Spleen (tissue), 13 donors: Measurements from ENCODE around the gene SIGLEC9. TPM values are rescaled to one million over a fixed set of nuclear protein-coding genes. Genes with fewer than 3 reads are reported as not detected.

ENCODE experiments used
- DNase-seq: peaks from one replicate; pipeline ENCODE4 v3.0.0-alpha.2; 2020
- H3K27ac ChIP-seq, 8 donors: fragments of 200-600 bp; sonication (generic) in 7 of 8; 1 replicate in 4 of 8; 2 replicates in 4 of 8; pipeline versions ENCODE4 v1.5.0 to v1.8.0; 2016 to 2021; ENCODE audit warnings: inconsistent platforms in 4 of 8, mild to moderate bottlenecking in 4 of 8, moderate library complexity in 1 of 8
- H3K27me3 ChIP-seq, 7 donors: fragments of 200-600 bp; sonication (generic) in 6 of 7; replicated peaks in 1 of 7; 1 replicate in 4 of 7; 2 replicates in 3 of 7; pipeline versions ENCODE4 v1.5.0 to v1.8.0; 2016 to 2021; ENCODE audit warnings: inconsistent platforms in 3 of 7, mild to moderate bottlenecking in 1 of 7
- H3K36me3 ChIP-seq, 6 donors: fragments of 200-600 bp; sonication (generic) in 5 of 6; 1 replicate in 4 of 6; 2 replicates in 2 of 6; pipeline versions ENCODE4 v1.5.0 to v1.8.0; 2016 to 2021; ENCODE audit warnings: inconsistent platforms in 2 of 6
- H3K4me1 ChIP-seq, 6 donors: fragments of 200-600 bp; sonication (generic) in 5 of 6; 1 replicate in 3 of 6; 2 replicates in 3 of 6; pipeline versions ENCODE4 v1.5.0 to v1.8.0; 2016 to 2021; ENCODE audit warnings: inconsistent platforms in 3 of 6
- H3K4me3 ChIP-seq, 8 donors: fragments of 200-600 bp; sonication (generic) in 7 of 8; 1 replicate in 4 of 8; 2 replicates in 4 of 8; pipeline versions ENCODE4 v1.5.0 to v1.8.0; 2016 to 2021; ENCODE audit warnings: inconsistent platforms in 4 of 8, mild to moderate bottlenecking in 4 of 8, moderate library complexity in 2 of 8
- H3K9me3 ChIP-seq, 8 donors: fragments of 200-600 bp; sonication (generic) in 7 of 8; 1 replicate in 4 of 8; 2 replicates in 4 of 8; pipeline versions ENCODE4 v1.5.0 to v1.8.0; 2016 to 2021; ENCODE audit warnings: inconsistent platforms in 4 of 8
- CTCF ChIP-seq, 11 experiments: fragments of 200-600 bp in 7 of 11; fragments of 450-650 bp in 4 of 11; sonication (generic) in 4 of 11; IDR thresholded peaks in 8 of 11; conservative IDR thresholded peaks in 3 of 11; 1 replicate in 7 of 11; 2 replicates in 4 of 11; pipeline versions ENCODE4 v1.4.0 to v1.8.0; 2016 to 2021; ENCODE audit warnings: antibody characterized with exemption in 11 of 11, inconsistent platforms in 4 of 11, mild to moderate bottlenecking in 1 of 11
- POLR2A ChIP-seq, 3 donors: fragments of 450-650 bp; IDR thresholded peaks; one replicate each; pipeline ENCODE4 v1.5.1; 2017; ENCODE audit warnings: antibody characterized with exemption in 3 of 3, mild to moderate bottlenecking in 1 of 3
- POLR2AphosphoS5 ChIP-seq, 3 donors: sonication (generic); formaldehyde crosslinking; IDR thresholded peaks; one replicate each; pipeline ENCODE4 v1.5.1; 2017; ENCODE audit warnings: antibody characterized with exemption in 3 of 3
- WGBS, 5 donors: extraction: QIAGEN DNeasy Blood & Tissue Kit in 3 of 5; methylation state at CpG; one replicate each; pipeline versions ENCODE4 v1.1.5 to v1.1.7; 2013 to 2018; 5-methylcytosine and 5-hydroxymethylcytosine counted together
- intact Hi-C: fragments of 100-400 bp; cut with DNase I; formaldehyde crosslinking; loops from one replicate; pipeline ENCODE4 v1.15.0; 2023; ENCODE audit warnings: low total_unique reads
- long read RNA-seq, 2 donors: transcript quantifications; one replicate each; lab custom pipeline, GENCODE V29; 2026
- polyA plus RNA-seq, 3 donors: library from polyadenylated mRNA; stranded (reverse); fragments of 200-250 nt; gene quantifications; one replicate each; pipeline ENCODE4 v1.2.1, GENCODE V29; 2013
- total RNA-seq, 7 donors: library from RNA; depleted of rRNA in 3 of 7; stranded (reverse); fragments of >200 nt in 3 of 7; fragmentation: NEBNext Ultra II Directional in 4 of 7; extraction: Animal tissue kit (Norgen Biotek cat#: 25700) in 4 of 7; gene quantifications; one replicate each; pipeline versions ENCODE4 v1.1.0 to v1.2.1, GENCODE V29; 2016 to 2021
- donor health status: healthy with polysubstance abuse.
- donor health status: DM: no; HTN: no; CAD: no; lungs with moderate emphysema.
- donor health status: DM: no; HTN: no; CAD: no.
- donor health status: Bipolar disorder and iron deficiency.
- donor health status: healthy.
- donor health status: DM: no; HTN: no; CAD: no.
- donor health status: DM: yes; HTN: yes; CAD: no.

The SIGLEC9 gene
- 10 to 100 TPM; 26.9 to 81.3 (median 42.1) TPM for total RNA-seq
- 10 to 100 TPM in 1 of 3 donors, 1 to 10 TPM in 2; 4.6 to 13.5 (median 5.7) TPM for polyA plus RNA-seq
- long read RNA-seq, donor 1, transcript SIGLEC9-201 (7 exons, 1,690 nt), result major isoform, 10 of 10 reads
- long read RNA-seq, donor 1, partial matches to known transcripts, result 0 of 10 reads
- long read RNA-seq, donor 1, other reads (novel, unspliced or antisense), result 0 of 10 reads
- long read RNA-seq, donor 2, transcript SIGLEC9-201 (7 exons, 1,690 nt), result major isoform, 5 of 11 reads
- long read RNA-seq, donor 2, partial matches to known transcripts, result 5 of 11 reads
- long read RNA-seq, donor 2, other reads (novel, unspliced or antisense), result 0 of 11 reads

GRCh38 chr19:51124729-51125128 is at the start of gene SIGLEC9:
Gene SIGLEC9, plus strand, starts transcription at chr19:51124906. Its CDS starts 69 bp downstream, at chr19:51124975.
- Histone ChIP-seq H3K9me3 (no peaks in the 10 kb centered on the region), H3K27ac (peak within 1 kb of the TSS; percentile 4 to 97 (median 88)), H3K4me1 (peaks cover 0 to 92% (median 31%) of the 10 kb centered on the region in 6 donors), H3K36me3 (peaks cover 0 to 24% (median 0%) of the 10 kb centered on the region in 6 donors), H3K27me3 (peaks cover 0 to 4% (median 0%) of the 10 kb centered on the region in 7 donors), H3K4me3 (peak within 1 kb of the TSS in 7 of 8 donors; percentile 6 to 62 (median 37))
- intact Hi-C loops, result no loop called here
- 40 to 57% (median 43%) methylated on average over 9 to 14 of the region's 14 CpGs for WGBS, 5 donors
- peak in 1 of 3 donors; percentile 36 for TF ChIP-seq POLR2A (IDR thresholded peaks at IDR 0.05)
- peak; percentile 78 to 87 (median 87) for TF ChIP-seq POLR2AphosphoS5 (IDR thresholded peaks at IDR 0.05)
- TF ChIP-seq CTCF (IDR thresholded peaks at IDR 0.05 in 8 of 11, conservative IDR thresholded peaks at IDR 0.05 in 3 of 11), result peak in 1 of 11 experiments; percentile 14
- peak; percentile 87 for DNase-seq

GRCh38 chr19:51075998-51076397 is 48.7 kb upstream of the SIGLEC9 start:
- TF ChIP-seq POLR2AphosphoS5 (IDR thresholded peaks at IDR 0.05) (no peak), POLR2A (IDR thresholded peaks at IDR 0.05) (no peak), CTCF (IDR thresholded peaks at IDR 0.05 in 8 of 11, conservative IDR thresholded peaks at IDR 0.05 in 3 of 11) (no peak)
- Histone ChIP-seq H3K36me3 (no peaks in the 10 kb centered on the region), H3K4me3 (no peak overlapping the region), H3K27ac (no peak overlapping the region), H3K27me3 (peaks cover 0 to 10% (median 0%) of the 10 kb centered on the region in 7 donors), H3K4me1 (no peaks in the 10 kb centered on the region), H3K9me3 (peaks cover 4 to 24% (median 18%) of the 10 kb centered on the region in 8 donors)
- intact Hi-C loops, result no loop called here
- no peak for DNase-seq
- WGBS, 5 donors, result 89 to 93% (median 91%) methylated on average over 5 of the region's 5 CpGs

GRCh38 chr19:51076631-51077213 is 48.0 kb upstream of the SIGLEC9 start:
- peaks cover 4 to 24% (median 18%) of the 10 kb centered on the region in 8 donors for H3K9me3 ChIP-seq
- intact Hi-C loops, result no loop called here
- no peak for DNase-seq
- H3K27ac ChIP-seq, result no peak overlapping the region
- TF ChIP-seq POLR2A (IDR thresholded peaks at IDR 0.05) (no peak), POLR2AphosphoS5 (IDR thresholded peaks at IDR 0.05) (no peak), CTCF (IDR thresholded peaks at IDR 0.05 in 8 of 11, conservative IDR thresholded peaks at IDR 0.05 in 3 of 11) (no peak)
- no peak overlapping the region for H3K4me3 ChIP-seq
- peaks cover 0 to 10% (median 0%) of the 10 kb centered on the region in 7 donors for H3K27me3 ChIP-seq
- WGBS, 5 donors, result 83 to 88% (median 85%) methylated on average over 14 of the region's 14 CpGs
- H3K36me3 ChIP-seq, result no peaks in the 10 kb centered on the region
- no peaks in the 10 kb centered on the region for H3K4me1 ChIP-seq

GRCh38 chr19:51078104-51078503 is 46.6 kb upstream of the SIGLEC9 start:
- no peaks in the 10 kb centered on the region for H3K4me1 ChIP-seq
- peaks cover 4 to 17% (median 14%) of the 10 kb centered on the region in 8 donors for H3K9me3 ChIP-seq
- no peak for DNase-seq
- no peak overlapping the region for H3K27ac ChIP-seq
- WGBS, 5 donors, result 47 to 61% (median 57%) methylated on average over 6 of the region's 6 CpGs
- peaks cover 0 to 13% (median 0%) of the 10 kb centered on the region in 7 donors for H3K27me3 ChIP-seq
- no peak overlapping the region for H3K4me3 ChIP-seq
- no peak for TF ChIP-seq POLR2AphosphoS5 (IDR thresholded peaks at IDR 0.05)
- TF ChIP-seq CTCF (IDR thresholded peaks at IDR 0.05 in 8 of 11, conservative IDR thresholded peaks at IDR 0.05 in 3 of 11), result no peak
- no peak for TF ChIP-seq POLR2A (IDR thresholded peaks at IDR 0.05)
- H3K36me3 ChIP-seq, result no peaks in the 10 kb centered on the region
- intact Hi-C loops, result no loop called here
